Thoracic aorta (tissue), 2 donors: Measurements from ENCODE around the gene IGLL5. TPM values are rescaled to one million over a fixed set of nuclear protein-coding genes. Genes with fewer than 3 reads are reported as not detected.

Experiments used
- ATAC-seq: fragments of 150-250 bp; one replicate; pipeline ENCODE4 v1.8.0; 2017; ENCODE audit warnings: low read depth; ENCODE audit not compliant: insufficient number of reproducible peaks, low FRiP score
- DNase-seq: peaks from one replicate; pipeline ENCODE4 v3.0.0-alpha.2; 2020; ENCODE audit warnings: low spot score
- H3K27ac ChIP-seq, 2 donors: fragments of 200-600 bp; sonication (generic); 1 replicate in 1 of 2; 2 replicates in 1 of 2; pipeline ENCODE4 v1.5.1; 2016; ENCODE audit warnings: mild to moderate bottlenecking in 2 of 2, moderate library complexity in 2 of 2
- H3K27me3 ChIP-seq: fragments of 200-600 bp; sonication (generic); replicated peaks from 2 replicates; pipeline ENCODE4 v1.6.0; 2016; ENCODE audit warnings: mild to moderate bottlenecking; ENCODE audit not compliant: insufficient read depth
- H3K36me3 ChIP-seq: fragments of 200-600 bp; sonication (generic); one replicate; pipeline ENCODE4 v1.5.1; 2016
- H3K4me1 ChIP-seq, 2 donors: fragments of 200-600 bp; sonication (generic); 1 replicate in 1 of 2; 2 replicates in 1 of 2; pipeline versions ENCODE4 v1.5.1 to v1.6.0; 2016; ENCODE audit warnings: low read depth in 2 of 2, mild to moderate bottlenecking in 1 of 2; ENCODE audit not compliant: control insufficient read depth in 1 of 2
- H3K4me3 ChIP-seq: fragments of 200-600 bp; sonication (generic); 2 replicates; pipeline ENCODE4 v1.5.1; 2016; ENCODE audit warnings: mild to moderate bottlenecking
- H3K9me3 ChIP-seq: fragments of 200-600 bp; sonication (generic); 2 replicates; pipeline ENCODE4 v1.5.1; 2016
- CTCF ChIP-seq: fragments of 200-600 bp; sonication (generic); IDR thresholded peaks from one replicate; pipeline ENCODE4 v1.5.1; 2019; ENCODE audit warnings: antibody characterized with exemption
- total RNA-seq, 2 donors: library from RNA; depleted of rRNA; stranded (reverse); fragments of >200 nt; gene quantifications; one replicate each; pipeline versions ENCODE4 v1.1.0 to v1.2.3, GENCODE V29; 2016

Gene IGLL5
- total RNA-seq, 2 donors from 2014 or later: 4.3 TPM; not detected in 1

GRCh38 chr22:22912988-22913253, 25.3 kb downstream of the IGLL5 start:
- no peak for ATAC-seq

GRCh38 chr22:22913989-22914388, 26.4 kb downstream of the IGLL5 start:
- ATAC-seq: no peak
- H3K36me3 ChIP-seq: no peaks in the 10 kb centered on the region

More at GRCh38 chr22:22912988-22913253, 25.3 kb downstream of the IGLL5 start:
- Histone ChIP-seq H3K9me3 (no peaks in the 10 kb centered on the region), H3K27ac (no peak overlapping the region), H3K36me3 (no peaks in the 10 kb centered on the region), H3K27me3 (no peaks in the 10 kb centered on the region), H3K4me1 (no peaks in the 10 kb centered on the region), H3K4me3 (no peak overlapping the region)
- no peak for TF ChIP-seq CTCF
- no peak for DNase-seq

GRCh38 chr22:22914726-22915669, 27.4 kb downstream of the IGLL5 start:
- Histone ChIP-seq H3K4me3 (no peak overlapping the region), H3K9me3 (no peaks in the 10 kb centered on the region), H3K27me3 (no peaks in the 10 kb centered on the region), H3K4me1 (no peaks in the 10 kb centered on the region), H3K27ac (no peak overlapping the region), H3K36me3 (no peaks in the 10 kb centered on the region)
- ATAC-seq: no peak
- TF ChIP-seq CTCF: no peak
- DNase-seq: no peak

More at GRCh38 chr22:22913989-22914388, 26.4 kb downstream of the IGLL5 start:
- Histone ChIP-seq H3K4me3 (no peak overlapping the region), H3K4me1 (no peaks in the 10 kb centered on the region), H3K9me3 (no peaks in the 10 kb centered on the region), H3K27ac (no peak overlapping the region), H3K27me3 (no peaks in the 10 kb centered on the region)
- DNase-seq: no peak
- TF ChIP-seq CTCF: no peak

- TF ChIP-seq CTCF: no peak
Measured at GRCh38 chr22:22915670-22916035, 28.0 kb downstream of the IGLL5 start.

GRCh38 chr22:22916215-22916951, 28.8 kb downstream of the IGLL5 start:
- Histone ChIP-seq H3K27me3 (no peaks in the 10 kb centered on the region), H3K4me1 (no peaks in the 10 kb centered on the region), H3K4me3 (no peak overlapping the region), H3K27ac (no peak overlapping the region), H3K36me3 (no peaks in the 10 kb centered on the region), H3K9me3 (no peaks in the 10 kb centered on the region)
- ATAC-seq: no peak
- no peak for TF ChIP-seq CTCF
- no peak for DNase-seq

More at GRCh38 chr22:22915670-22916035, 28.0 kb downstream of the IGLL5 start:
- no peak overlapping the region for H3K4me3 ChIP-seq
- no peaks in the 10 kb centered on the region for H3K9me3 ChIP-seq
- no peaks in the 10 kb centered on the region for H3K4me1 ChIP-seq
- no peaks in the 10 kb centered on the region for H3K27me3 ChIP-seq
- DNase-seq (no peak), ATAC-seq (no peak)
- no peaks in the 10 kb centered on the region for H3K36me3 ChIP-seq
- H3K27ac ChIP-seq: no peak overlapping the region
